Stimulated activated CD4-positive, alpha-beta T cell treated with anti-CD3 and anti-CD28 coated beads, Interleukin-15, amount 100 ng/mL, for 24 hours (primary cell): ENCODE results near the gene HYDIN.

Source experiments
- DNase-seq: peaks from one replicate; pipeline ENCODE4 v3.0.0-alpha.2; 2020

The HYDIN gene

DNA sequence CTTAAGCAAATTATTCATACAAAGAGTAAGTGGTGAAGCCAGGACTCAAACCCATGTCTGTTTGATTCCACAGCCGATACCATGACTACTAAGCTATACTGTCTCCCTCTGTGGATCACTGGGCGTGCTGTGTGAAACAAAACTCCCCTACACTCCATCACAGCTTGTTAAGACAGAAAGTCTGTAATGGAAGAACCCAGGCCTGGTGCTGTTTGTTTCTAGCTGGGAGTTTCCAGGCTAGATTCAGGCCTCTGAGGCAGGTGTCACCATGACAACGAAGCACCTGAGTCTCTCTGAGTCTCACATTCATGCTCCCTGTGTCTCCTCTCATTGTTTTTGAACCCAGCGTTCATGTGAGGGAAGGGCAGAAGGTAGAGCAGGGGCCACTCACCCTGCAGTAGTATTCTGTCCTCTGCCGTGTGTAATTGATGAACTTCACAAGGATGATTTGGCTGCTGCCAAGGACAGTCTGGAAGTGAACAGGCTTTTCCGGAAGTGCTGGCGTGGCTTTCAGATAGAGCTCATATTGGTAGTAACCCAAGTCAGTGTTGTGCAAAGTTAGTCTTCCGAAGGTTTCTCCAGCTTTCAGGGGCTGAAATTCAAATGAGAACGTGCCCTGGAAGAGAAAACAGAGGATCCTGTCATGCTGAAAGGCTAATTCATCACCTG is 421.0 kb downstream of the HYDIN start:
- DNase-seq, result no peak

DNA sequence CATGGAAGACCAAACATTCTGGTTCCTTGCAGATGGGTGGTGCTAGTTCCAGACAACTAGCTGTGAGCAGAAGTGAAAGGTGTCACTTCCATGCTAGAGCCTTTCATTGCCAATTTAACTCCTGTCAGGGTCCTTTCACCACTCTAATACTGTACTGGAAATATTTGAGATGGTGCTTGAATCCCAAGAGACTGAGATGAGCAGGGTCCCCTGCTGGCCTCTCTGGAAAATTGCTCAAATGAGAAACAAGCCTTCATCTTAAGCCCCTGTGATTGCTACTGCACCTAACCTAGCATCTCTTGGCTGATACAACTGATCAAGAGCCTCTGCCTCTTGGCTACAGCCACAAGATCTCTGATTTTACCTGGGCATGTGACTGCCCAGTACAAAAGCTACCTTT is 422.2 kb downstream of the HYDIN start:
- DNase-seq, result no peak

DNA sequence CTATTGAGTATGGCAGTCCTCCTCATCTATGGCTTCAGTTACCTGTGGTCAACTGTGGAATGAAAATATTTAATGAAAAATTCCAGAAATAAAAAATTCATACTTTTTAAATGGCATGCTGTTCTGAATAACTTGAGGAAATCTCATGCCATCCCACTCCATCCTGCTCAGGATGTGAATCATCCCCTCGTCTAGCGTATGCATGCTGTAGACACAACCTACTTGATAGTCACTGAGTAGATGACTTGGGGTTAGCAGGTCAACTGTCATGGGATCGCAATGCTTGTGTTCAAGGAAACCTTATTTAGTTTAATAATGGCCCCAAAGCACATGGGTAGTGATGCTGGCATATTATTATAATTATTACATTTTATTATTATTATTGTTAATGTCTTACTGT is 424.7 kb downstream of the HYDIN start:
- no peak for DNase-seq

DNA sequence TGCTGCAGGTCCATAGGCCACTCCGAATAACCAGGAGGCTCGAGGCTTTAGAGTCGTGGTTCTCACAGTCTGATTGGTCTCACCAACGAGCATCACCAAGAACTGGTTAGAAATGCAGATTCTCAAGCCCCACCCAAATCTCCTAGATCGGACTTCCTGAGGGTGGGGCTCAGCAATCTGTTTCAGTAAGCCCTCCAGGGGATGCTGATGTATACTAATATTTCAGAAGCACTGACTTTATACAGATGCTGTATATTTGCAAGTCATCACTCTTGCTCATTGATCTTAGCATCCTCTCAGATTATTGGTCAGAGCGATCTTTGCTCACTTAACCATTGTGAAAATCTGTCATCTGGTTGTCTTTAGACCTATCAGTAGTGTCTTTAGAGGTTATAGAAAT is 425.1 kb downstream of the HYDIN start:
- no peak for DNase-seq

DNA sequence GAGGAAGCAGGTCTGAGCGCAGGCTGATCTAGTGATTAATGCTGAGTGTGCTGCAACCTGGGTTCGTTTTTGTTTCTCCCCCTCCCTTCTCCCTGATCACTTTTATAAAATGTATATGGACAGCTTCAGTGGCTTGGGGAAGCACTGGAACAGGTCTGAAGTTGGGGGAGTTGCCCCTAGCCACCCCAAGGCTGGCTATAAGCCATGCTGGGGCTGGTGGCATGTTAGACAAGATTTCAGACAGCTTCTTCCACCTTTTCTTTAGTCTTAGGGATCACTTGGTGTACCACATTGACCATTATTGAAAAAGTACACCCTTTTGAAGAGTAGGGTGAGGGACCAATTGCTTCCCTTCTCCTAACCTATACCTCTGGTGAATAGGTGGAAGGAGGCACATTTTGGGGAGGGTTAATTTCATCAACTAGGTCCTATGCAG is 425.8 kb downstream of the HYDIN start:
- no peak for DNase-seq

DNA sequence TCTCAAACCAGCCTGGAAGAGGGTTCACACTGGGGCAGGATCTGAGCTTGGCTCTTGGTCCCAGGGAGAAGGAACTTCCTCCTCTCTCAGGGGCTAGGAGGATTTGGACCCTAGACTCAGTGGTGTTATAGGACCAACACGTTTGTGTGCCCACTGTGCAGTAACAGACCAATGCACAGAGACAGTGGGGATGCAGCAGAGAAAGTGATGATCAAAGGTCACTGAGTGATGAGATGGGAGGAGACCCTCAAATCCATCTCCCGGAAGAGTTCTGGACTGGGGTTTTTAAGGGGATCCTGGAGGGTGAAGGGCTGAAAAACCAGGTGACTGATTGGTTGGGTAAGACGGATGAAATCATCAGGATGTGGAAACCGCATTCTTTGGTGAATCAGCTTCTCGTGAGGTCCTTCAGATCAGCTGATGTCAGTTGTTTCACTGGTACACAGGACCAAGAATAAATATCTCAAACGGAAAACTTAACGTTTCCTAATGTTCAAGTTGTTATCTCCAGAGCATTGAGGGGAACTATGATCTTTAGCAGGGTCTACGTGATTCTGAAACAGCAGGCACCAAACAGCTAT is 426.3 kb downstream of the HYDIN start:
- no peak for DNase-seq

DNA sequence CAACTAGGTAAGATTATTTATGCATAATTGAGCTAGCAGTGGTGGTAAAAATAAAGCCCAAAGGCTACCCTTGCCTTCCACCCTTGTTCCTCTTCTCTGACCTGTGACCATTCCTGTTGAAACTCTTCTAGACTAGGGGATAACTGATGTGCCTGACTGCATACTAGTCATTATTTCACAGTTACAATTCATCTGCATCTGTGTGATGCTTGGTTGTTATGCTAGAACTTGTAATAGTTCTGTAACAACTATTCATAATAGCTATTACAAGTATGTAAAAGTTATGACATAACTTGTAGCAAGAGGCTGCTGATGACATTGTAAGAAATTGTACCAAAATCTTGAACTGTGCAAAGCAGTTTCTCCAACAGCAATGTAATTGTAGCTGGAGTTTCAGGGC is 427.2 kb downstream of the HYDIN start:
- DNase-seq, result no peak

DNA sequence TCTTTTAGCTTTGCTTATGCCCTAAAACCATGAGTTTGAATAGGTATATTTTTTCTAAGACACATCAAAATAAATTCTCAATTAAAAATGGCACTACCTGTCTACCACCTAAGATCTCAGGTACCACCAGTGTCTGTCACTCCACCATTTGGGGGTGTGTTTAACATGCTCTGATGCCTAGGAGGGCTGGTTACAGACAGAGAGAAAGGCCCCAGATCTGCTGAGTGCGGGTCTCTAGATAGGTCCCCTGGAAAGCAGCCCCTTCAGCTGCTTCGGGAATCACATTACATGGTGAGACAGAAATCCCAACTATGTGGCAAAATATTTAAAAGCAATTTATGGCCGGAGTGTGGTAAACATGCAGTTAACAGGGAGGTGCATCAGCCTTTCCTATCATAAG is 428.9 kb downstream of the HYDIN start:
- DNase-seq, result no peak

DNA sequence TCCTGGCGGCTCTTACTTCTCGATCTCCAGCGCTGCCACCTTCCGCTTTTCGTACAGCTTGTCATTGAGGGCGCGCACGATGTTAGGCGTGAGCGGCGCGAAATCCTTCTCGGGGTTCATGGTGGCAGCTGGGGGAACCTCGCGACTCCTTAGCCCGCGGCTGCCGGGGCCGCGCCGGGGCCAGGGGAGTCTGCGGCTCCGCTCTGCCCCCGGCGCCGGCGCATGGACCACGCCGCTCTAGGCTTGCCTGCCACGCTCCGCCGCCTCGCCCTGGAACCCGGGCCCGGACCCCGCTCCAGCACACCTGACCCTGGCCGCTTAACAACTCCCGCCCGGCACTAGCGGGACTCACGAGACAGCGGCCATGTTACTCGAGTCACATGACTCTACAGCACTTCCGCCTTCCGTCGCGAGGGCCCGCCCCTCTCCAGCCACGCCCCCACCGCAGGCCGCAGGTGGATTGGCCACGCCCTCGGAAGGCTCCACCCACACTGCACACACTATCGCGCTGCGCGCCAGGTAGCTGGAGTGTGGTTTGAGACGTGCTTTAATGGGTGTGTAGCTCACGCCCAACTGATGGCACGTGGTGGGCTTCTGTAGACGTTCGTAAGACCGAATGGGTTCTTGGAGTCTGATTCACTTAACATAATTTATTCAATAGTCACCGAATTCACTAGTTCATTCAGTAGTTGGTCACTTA is 429.6 kb downstream of the HYDIN start, which contains the start of gene VAC14:
Gene VAC14, minus strand, starts transcription at position 378 of the 700 bp plus-strand sequence. Its CDS starts 258 bp downstream, at position 120.
- DNase-seq, result peak; percentile 98

DNA sequence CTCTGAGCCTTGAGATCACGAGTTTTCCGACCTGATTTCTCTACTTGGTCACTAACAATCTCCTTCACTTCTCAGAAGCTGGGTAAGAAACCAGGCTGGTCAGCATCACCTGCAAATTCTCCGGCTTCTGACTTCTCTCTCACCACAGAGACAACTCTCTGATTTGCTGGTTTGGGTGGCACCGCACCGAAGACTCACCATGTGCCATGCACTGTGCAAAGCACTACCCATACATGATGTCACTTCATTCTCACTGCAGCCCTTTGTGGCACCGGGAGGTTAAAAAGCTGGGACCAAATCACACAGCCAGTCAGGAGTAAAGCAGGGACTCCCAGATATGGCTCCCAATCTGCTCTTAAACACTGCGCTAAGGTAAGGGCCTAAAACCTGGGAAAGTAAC is 430.2 kb downstream of the HYDIN start:
- DNase-seq, result no peak

DNA sequence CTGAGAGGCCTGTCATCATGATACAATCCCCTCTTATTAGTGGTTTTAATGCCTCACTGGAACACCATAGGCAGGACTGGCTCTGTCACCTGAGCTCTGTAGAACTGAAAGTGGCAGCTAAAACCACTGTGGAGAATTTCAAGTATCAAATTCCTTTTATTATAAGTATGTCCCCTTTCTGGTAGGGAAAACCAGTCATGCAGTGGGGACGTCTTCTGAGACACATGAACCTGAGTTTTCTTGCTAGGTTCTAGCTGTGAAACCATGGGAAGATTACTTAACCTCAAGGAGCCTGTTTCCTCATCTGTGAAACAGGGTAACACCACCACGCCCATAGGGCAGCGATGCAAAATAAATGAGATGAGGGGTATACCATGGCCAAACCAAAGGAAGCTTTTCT is 434.2 kb downstream of the HYDIN start:
- no peak for DNase-seq

DNA sequence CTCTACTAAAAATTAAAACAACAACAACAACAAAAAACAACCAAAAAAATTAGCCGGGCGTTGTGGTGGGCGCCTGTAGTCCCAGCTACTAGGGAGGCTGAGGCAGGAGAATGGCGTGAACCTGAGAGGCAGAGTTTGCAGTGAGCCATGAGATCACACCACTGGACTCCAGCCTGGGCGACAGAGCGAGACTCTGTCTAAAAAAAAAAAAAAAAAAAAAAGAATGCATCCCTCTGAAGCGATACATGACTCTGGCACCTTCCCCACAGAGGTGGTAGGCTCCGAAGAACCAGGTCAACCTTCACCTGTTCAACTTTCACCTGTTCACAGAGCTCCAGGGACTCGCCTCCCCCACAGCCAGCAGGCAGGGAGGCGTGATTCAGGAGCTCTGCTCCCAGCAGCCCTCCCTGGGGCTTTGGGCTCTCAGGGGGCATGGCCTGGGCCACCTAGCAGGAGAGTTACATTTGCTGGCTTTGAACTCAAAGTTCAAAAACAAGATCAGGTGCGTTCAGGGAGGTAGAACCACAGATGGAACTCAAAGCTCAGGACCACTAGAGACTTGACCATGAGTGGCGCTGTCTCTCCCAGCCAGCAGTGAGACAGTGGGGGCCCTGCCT is 435.1 kb downstream of the HYDIN start:
- no peak for DNase-seq

DNA sequence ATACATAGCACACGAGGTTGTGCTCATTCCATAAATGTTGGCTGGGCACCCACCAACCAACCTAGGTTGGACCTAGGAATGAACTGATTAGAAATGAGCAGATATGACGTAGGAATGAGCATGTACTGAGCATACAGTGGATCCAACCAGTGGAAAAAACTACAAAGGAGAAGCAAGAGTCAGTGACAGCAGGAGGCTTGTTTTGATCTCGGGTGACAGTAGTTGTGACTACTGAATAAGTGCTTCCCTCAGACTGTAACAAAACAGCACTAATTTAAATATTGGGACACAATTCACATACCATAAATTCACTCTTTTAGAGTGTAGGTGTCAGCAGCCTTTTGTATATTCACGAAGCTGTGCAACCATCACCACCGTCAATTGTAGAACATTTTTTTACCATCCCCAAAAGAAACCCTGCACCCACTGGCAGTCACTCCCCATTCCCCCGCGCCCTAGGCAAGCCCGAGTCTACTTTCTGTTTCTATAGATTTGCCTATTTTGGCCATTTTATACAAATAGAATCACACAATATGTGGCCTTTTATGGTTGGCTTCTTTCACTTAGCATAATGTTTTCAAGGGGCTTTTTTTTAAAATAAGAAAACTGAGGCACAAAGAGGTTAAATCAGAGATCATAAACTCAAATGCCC is 436.5 kb downstream of the HYDIN start:
- DNase-seq, result no peak

DNA sequence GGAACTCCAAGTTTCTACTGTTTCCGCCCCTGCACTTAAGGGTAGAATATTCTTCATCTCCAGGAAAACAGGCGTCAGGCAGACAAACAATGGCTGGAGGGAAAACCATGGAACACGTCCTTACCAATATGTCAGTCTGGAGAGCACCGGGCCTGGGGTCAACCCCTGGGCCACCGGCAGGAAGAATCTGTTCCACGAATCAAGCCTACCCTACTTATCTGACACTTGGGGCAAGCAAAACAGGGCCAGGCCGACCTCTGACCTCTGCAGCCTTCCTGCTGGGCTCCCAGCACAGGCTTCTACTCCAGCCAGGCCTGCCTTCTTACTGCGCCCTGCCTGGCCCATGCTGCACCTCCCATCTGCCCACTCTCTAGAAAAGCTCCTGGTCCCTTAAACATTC is 439.7 kb downstream of the HYDIN start:
- DNase-seq, result no peak

DNA sequence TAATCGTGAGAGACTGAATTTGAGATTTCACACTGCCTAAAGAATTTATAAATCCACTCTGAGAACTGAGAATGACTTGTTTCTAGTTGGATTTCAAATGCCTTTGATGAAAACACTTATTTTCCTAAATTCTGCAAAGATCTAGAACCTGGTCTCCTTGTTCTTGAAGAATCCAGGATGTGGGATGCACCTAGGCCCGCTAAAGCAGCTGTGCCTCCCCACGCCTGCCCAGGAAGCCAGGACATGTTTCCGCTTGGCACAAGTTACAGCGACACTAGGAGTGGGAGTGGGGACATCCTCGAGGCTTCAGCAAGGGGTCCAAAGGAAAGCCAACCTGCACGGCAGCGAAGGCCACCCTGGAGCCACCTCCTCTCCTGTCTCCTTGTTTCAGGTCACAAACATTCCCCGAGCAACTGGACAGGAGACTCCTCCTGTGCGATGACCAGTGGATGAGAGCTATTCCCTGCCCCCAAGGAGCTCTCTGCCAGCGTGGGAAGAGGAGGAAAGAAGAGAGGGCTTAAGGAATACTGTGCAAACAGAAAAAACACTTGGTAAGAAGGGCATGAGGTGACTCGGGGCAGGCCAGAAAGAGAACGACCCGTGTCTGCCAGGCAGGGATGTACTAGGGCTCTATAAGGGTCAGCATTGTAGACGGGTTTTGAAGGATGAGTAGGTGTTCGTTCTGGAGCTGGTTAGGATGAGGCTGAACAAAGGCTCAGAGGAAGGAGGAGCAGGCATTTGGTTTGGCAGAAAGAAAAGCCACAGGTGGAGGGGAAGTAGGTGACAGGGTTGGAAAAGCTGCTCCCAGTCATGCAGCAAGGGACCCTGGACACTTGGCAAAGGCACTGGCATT is 440.7 kb downstream of the HYDIN start:
- DNase-seq, result no peak

DNA sequence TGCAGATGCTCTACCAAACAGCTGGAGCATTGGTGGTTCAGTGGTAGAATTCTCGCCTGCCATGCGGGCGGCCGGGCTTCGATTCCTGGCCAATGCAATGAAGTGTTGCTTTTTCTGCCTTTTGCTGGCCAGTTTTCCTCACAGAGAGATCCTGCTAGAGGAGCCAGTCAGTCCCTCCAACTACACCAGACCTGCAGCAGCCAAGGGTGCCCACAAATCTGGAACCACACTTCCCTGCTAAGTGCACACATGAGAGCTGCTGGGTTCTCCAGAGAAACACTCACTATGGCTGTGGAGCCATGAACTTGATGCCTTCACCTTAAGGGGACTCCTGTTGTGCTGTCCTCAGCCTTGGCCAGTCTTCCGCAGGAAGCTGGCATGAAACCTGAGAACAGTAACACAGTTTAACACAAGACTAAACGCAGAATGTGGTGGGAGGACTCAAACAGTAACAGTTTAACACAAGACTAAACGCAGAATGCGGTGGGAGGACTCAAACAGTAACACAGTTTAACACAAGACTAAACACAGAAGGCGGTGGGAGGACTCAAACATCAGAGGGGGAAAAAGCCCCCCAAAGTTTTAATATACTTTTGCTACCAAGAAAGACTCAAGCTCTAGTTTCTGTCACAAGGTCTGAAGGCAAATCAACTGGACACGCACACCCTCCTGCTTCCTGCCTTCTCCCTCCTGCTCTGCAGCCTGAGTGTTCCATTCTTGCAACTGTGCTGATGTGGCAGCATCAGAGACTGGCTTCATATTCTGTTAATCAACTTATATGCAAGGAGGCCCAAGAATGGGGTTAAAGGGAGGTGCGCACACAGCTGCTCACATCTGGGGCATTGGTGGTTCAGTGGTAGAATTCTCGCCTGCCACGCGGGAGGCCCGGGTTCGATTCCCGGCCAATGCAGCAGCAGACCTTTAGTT is 441.6 kb downstream of the HYDIN start:
- DNase-seq, result no peak

DNA sequence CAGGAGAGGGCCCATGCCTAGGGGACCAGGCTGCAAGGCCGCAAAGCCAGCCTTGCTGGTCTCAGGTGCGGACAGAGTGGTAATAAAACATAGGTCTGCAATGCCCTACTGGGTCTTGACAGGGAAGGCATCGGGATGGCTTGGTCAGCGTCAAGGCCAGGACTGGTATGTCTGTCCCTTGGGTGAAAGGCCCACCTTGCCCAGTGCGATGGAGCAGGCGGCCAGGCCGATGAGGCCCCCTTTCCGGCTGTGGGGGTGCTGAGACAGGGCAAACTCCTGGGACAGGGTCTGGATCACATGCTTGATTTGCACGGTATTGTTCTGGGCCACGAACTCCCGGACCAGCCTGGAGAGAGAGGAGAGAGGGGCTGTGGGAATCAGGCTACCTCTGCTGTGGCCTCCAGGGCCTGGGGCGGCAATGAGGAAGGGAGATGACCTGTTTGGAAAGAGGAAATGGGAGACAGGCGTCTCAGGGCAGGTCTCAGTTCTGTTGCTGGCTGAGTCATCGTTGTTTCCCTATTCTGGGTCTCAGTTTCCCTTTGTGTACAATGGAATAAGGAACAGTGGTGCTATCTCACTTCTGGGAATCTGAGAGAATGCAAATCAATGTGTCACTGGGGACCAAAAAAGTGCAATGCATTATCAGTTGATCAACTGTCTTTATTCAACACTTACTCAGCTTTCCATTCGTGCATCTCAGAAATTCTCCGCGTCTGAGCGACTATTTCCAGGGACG is 444.3 kb downstream of the HYDIN start:
- DNase-seq, result no peak

DNA sequence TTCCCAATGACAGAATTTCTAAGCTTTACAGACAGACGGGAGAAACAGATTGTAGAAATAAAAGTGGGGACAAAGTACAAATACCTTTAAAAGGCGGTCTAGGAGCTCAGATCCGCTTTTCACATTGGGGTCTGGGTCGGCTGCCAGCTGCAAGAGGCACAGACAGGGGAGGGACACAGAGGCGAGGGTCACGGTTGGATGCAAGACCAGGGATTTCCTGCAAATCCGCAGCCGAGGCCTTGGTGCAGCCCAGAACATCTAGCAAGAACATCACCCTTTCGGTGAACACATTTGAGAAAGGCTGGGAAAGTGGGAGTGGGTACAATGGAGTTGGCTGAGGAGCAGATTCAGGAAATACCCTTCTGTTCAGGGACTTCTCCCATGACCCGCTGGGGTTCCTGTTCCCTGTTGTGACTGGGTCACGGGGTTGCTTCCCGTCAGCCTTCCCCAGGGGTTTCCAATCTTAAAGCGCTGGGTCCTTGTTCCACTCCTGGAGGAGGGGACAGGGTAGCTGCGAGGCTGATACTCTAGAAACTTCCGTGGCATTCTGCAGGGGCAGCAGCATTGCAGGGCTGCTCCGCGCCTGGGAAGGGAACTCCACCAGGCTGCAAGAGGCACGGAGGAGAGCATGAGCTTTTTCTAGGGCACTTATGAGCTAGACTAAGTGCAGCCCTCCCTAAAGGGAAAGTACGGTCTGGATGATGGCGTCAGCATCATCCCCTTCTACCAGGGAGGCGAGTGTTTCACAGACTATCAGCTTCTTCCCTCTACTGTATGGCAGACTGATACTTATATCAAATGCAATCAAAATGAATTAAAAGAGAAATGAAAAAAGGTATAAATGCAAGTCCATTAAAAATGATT is 445.6 kb downstream of the HYDIN start:
- no peak for DNase-seq

DNA sequence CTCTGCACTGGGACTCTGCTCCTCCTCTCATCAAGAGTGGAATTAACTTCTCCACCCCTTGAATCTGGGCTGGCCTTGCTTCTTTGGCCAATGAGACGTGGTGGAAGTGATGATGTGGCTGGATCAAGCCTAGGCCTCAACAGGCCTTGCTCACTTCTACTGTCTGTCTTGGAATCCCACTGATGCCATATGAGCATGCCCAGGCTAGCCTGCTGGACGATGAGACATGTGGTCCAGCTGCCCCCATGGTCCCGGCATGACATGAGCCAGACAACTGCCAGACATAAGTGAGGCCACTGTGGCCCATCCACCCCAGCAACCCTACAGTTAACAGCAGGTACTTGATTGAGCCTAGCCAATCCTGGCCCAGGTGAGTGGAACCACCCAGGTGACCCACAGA is 448.3 kb downstream of the HYDIN start:
- DNase-seq, result no peak
